Measurements from ENCODE around the gene DEAF1. TPM values are rescaled to one million over a fixed set of nuclear protein-coding genes. Genes with fewer than 3 reads are reported as not detected.

The DEAF1 gene
- total and polyA plus RNA-seq, 9 of the 15 experiments (the other 6 are each of a cell fraction or from before 2014, with no cell fraction given): 2.0 to 69.1 (median 26.8) TPM

DNA sequence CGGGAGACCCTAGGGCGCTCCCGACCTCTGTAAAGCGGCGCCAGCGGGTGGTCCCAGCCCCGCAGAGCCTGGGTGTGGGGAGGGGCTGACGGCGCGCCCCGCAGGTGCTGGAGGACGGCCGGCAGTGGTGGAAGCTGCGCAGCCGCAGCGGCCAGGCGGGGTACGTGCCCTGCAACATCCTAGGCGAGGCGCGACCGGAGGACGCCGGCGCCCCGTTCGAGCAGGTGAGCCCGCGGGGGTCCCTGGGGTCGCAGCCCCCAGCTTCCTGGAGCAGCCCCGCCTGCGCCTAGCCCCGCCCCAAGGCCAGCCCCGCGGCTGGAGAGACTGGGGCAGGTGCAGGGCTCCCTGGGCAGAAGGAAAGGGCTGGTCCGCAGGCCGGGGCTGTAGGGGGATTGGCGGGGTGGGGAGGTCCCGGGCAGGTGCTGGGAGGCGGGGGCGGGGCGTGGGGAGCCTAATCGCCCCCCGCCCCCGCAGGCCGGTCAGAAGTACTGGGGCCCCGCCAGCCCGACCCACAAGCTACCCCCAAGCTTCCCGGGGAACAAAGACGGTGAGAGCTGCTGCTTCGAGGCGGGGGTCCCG is 30.7 kb upstream of the DEAF1 start:
- Histone ChIP-seq H3K4me2 (ENCODE audit: insufficient read depth, low read length) (0 out of 2 replicates have a peak overlapping the region, but pooled peaks have one; percentile 4), H3K9me3 (replicated peaks; ENCODE audit: control insufficient read depth, insufficient read depth, low read depth, low read length) (no peaks in the 10 kb centered on the region), H3K9me1 (ENCODE audit: control insufficient read depth, insufficient read depth, low read length) (no peaks in the 10 kb centered on the region), H3K27ac (ENCODE audit: extremely low read depth, low read depth, low read length) (peak overlapping the region; percentile 65; the same call in 1 of the 3 replicates), H3K79me2 (ENCODE audit: control insufficient read depth, insufficient read depth, low read length) (no peaks in the 10 kb centered on the region; the same call in 1 of the 3 replicates), H3K9ac (ENCODE audit: insufficient read depth in 1 of 2, low read depth in 2 of 2, low read length in 2 of 2) (peak overlapping the region in 1 of 2 experiments; percentile 87; a peak in 2 of 4 replicates), H2AFZ (ENCODE audit: low read depth, low read length) (peak overlapping the region; percentile 92; the same call in 1 of the 2 replicates), H3K27me3 (ENCODE audit: control insufficient read depth in 2 of 2, insufficient read depth in 2 of 2, low read length in 2 of 2) (no peaks in the 10 kb centered on the region; a peak in 1 of 5 replicates), H3K36me3 (ENCODE audit: control insufficient read depth, insufficient read depth, low read length) (no peaks in the 10 kb centered on the region), H4K20me1 (replicated peaks; ENCODE audit: control insufficient read depth, insufficient read depth, low read length) (no peaks in the 10 kb centered on the region; the same call in 1 of the 2 replicates), H3K4me1 (replicated peaks in 1 of 2; ENCODE audit: control insufficient read depth in 2 of 2, insufficient read depth in 2 of 2, low read length in 2 of 2) (peaks cover 35 to 82% of the 10 kb centered on the region in 2 experiments), H3K4me3 (peak overlapping the region; percentile 34; the same call in 1 of the 2 replicates)
- 45% methylated on average over 29 of the region's 53 CpGs for WGBS (ENCODE audit: insufficient coverage, low coverage, missing lambda C conversion rate)
- ATAC-seq: 0 out of 3 replicates have a peak, but pooled peaks have one; percentile 9
- FAIRE-seq: no peak
- no TSS peak for BruUV-seq (replicated peaks)
- ChIA-PET CTCF (ENCODE audit: low intra/inter-chr PET ratio) (no interaction called here), POLR2A (interaction anchor here (0.6 to 2.8 kb wide), 8 partner anchors 11 to 134 kb away, joined by 3 to 25 read pairs (median 4); partner anchors contain the start of genes DEAF1 and TMEM80)
- TF ChIP-seq ZBTB7A (IDR thresholded peaks at IDR 0.05; ENCODE audit: borderline replicate concordance, control insufficient read depth, low read depth, low read length) (peak; percentile 76), NRF1 (conservative IDR thresholded peaks at IDR 0.05 in 1 of 2, IDR thresholded peaks at IDR 0.05 in 1 of 2) (peak; percentile 15 to 32; a peak in 1 of 4 replicates)
- TF ChIP-seq, protein P1, sequence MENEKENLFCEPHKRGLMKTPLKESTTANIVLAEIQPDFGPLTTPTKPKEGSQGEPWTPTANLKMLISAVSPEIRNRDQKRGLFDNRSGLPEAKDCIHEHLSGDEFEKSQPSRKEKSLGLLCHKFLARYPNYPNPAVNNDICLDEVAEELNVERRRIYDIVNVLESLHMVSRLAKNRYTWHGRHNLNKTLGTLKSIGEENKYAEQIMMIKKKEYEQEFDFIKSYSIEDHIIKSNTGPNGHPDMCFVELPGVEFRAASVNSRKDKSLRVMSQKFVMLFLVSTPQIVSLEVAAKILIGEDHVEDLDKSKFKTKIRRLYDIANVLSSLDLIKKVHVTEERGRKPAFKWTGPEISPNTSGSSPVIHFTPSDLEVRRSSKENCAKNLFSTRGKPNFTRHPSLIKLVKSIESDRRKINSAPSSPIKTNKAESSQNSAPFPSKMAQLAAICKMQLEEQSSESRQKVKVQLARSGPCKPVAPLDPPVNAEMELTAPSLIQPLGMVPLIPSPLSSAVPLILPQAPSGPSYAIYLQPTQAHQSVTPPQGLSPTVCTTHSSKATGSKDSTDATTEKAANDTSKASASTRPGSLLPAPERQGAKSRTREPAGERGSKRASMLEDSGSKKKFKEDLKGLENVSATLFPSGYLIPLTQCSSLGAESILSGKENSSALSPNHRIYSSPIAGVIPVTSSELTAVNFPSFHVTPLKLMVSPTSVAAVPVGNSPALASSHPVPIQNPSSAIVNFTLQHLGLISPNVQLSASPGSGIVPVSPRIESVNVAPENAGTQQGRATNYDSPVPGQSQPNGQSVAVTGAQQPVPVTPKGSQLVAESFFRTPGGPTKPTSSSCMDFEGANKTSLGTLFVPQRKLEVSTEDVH (IDR thresholded peaks at IDR 0.05; ENCODE audit: low read depth, partially characterized antibody): no peak
- TF ChIP-seq, protein P2, sequence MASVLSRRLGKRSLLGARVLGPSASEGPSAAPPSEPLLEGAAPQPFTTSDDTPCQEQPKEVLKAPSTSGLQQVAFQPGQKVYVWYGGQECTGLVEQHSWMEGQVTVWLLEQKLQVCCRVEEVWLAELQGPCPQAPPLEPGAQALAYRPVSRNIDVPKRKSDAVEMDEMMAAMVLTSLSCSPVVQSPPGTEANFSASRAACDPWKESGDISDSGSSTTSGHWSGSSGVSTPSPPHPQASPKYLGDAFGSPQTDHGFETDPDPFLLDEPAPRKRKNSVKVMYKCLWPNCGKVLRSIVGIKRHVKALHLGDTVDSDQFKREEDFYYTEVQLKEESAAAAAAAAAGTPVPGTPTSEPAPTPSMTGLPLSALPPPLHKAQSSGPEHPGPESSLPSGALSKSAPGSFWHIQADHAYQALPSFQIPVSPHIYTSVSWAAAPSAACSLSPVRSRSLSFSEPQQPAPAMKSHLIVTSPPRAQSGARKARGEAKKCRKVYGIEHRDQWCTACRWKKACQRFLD (CRISPR knock-in tag; IDR thresholded peaks at IDR 0.05): 0 out of 2 replicates have a peak, but pooled peaks have one; percentile 42
- peak in 3 of 4 experiments; percentile 39 to 67 (median 59) for DNase-seq (ENCODE audit: extremely low read depth in 1 of 4, low spot score in 3 of 4)
- intact Hi-C loops (cut with micrococcal nuclease) (loop anchor here (5.0 kb wide), 2 partner anchors 72 to 173 kb away; partner anchors contain the start of gene SLC25A22), in situ Hi-C loops (cut with MboI) (no loop called here)
